Pericardium fibroblast (primary cell): Measurements from ENCODE around the gene RPS2. TPM values are rescaled to one million over a fixed set of nuclear protein-coding genes. Genes with fewer than 3 reads are reported as not detected.

Experiments used
- total RNA-seq: library from RNA; depleted of rRNA; stranded (reverse); fragments of >200 nt; gene quantifications from 2 replicates; pipeline ENCODE4 v1.2.3, GENCODE V29; 2015

Gene RPS2
- 4,233 and 5,666 TPM in 2 replicates for total RNA-seq

GRCh38 chr16:1964506-1965395 is at the start of gene RPS2:
Gene RPS2 (minus strand): TSS chr16:1964826. CDS start chr16:1964625, 201 bp downstream.

DNA sequence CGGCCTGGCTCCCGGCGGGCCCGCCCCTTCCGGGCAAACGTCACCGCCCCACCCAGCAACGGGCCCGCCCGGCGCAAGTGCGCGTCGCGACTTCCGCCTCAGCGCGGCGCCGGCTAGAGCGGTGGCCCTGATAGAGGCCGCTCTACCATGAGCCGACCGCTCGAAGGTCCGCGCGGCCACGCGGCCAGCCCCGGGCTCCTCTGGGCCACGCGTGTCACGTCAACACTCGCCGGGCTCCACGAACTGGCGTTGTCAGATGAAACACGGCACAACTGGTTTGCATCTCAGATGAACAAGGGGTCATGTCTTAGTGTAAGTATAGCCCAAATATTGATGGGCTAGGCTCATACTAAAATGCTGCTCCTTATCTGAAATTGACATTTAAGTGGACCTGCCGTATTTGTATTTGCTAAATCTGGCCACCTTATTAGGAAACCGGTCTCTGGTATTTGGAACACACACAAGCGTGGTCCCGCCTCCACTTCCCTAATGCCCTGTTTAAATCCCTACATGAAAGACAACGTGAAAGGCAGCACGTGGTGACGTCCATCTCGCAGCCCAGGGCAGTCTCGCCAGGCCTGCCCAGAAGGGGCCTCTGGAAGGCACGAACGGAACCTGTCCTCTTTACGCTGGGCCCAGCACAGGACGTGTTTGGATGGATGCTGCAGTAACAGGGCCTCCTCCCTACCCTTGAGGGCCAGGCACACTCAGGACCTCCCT is 45.3 kb upstream of the RPS2 start, which contains the start of gene ZNF598:
ZNF598 (minus strand) TSS at position 31 of the 720 bp plus-strand sequence.

GRCh38 chr16:1989209-1990100 is 24.8 kb upstream of the RPS2 start, which contains the start of gene SYNGR3:
Gene SYNGR3 (plus strand): TSS chr16:1989970. CDS start chr16:1990103, 133 bp downstream.

GRCh38 chr16:1983544-1984346 is 19.1 kb upstream of the RPS2 start, which contains the start of gene GFER:
Gene GFER (plus strand): TSS chr16:1984193. CDS start chr16:1984219, 26 bp downstream.

GRCh38 chr16:1981398-1981836 is 16.8 kb upstream of the RPS2 start, which contains the start of gene NOXO1:
Gene NOXO1 (minus strand): TSS chr16:1981469. CDS start chr16:1981179, 290 bp downstream.

DNA sequence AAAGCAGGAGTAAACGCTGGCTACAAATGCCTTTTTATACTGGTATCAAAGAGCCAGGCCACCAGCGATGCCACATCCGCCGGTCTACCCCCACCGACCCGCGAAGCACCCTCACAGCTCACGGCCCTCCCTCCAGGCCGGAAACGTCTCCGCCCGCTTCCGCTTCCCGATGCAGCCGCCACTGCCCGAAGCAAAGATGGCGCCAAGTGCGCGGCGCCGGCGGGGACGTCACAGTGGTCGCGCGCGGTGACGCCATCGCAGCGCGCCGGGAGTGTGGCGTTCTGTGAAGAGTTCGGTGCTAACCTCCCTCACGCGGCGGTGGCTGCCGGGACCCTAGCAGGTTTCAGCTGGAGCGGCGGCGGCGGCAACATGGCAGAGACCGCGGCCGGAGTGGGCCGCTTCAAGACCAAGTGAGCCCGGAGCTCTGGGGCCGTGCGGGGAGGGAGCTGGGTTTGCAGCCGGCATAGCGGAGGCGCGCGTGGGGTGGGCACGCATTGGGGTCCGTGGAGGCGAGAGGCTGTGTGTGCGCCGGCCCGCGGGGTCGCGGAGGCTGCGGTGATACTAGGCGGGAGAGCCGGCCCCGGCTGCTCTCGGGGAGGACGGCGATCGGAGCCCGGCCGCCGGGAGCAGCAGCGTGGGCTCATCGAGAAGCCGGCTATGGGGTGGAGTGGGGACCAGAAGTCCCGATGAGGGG is 7.3 kb upstream of the RPS2 start, which contains the start of gene TBL3:
TBL3 (plus strand) TSS at position 258 of the 694 bp plus-strand sequence; CDS start at position 370, 112 bp downstream.

DNA sequence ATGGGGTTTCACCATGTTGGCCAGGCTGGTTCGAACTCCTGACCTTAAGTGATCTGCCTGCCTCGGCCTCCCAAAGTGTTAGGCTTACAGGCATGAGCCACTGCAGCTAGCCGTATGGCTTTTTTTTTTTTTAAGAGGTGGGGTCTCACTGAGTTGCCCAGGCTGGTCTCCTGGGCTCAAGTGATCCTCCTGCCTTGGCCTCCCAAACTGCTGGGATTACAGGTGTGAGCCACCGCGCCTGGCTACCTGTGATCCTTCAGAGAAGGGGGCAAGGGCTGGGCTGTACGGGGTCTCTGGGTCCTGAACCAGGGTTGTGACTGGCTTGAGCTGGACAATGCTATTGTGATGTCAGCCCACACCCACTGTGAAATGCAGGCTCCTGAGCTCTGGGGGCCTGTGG is 1.8 kb upstream of the RPS2 start, which contains the start of gene RNF151:
RNF151 (plus strand) TSS at position 397 of the 400 bp plus-strand sequence. CDS start 26 bp downstream, outside the sequence.

GRCh38 chr16:1959269-1960039 is 5.2 kb downstream of the RPS2 start, which contains the start of gene NDUFB10:
Gene NDUFB10 (plus strand): TSS chr16:1959538. CDS start chr16:1959625, 87 bp downstream.

GRCh38 chr16:1942810-1943726 is 21.6 kb downstream of the RPS2 start, which contains the start of gene MSRB1:
Gene MSRB1 (minus strand): TSS chr16:1943199. CDS start chr16:1943156, 43 bp downstream.

DNA sequence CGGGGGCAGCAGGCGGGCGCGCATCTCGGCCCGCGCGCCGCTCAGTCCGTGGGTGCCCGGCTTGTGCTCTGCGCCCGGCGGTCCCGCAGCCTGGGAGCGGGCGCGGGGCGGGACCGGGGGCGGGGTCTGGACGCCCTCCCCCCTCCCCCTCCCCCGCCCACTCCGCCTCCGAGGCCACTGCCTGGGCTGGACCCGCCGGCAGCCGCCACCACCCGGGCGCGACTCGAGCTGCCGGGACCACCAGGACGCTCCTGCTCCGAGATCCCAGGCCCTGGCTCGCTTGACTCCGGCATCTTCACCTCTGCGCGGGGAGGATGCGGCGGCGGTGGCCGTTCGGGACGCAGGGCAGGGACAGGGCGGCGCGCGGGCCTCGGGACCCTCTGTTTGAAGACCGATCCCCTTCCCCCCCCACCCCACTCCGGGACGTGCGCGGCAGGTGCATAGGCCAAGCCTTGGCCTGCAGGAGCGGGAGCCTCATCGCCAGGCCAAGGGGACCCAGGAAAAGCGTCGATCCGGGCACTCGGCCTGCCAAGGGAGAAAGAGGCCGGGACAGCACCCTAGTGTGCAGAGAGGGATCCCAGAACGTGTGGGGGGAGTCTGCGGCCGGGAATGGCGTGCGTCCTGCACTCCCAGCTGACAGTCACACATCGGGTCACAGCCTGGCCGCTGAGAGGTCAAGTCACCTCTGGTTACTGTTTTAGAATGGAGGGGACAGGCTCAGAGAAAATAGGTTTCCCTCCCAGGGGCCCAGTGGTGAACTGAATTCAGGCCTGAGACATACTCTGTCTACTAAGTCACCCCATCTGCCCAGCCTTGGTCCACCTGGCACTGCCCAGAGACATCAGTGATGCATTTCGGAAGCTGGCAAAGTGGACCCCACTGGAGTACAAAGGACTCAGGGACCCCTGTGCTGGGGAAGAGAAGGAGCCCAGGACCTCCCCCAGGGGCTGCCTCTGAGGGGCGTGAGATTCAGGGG is 46.0 kb downstream of the RPS2 start, which contains the start of gene HS3ST6:
HS3ST6 (minus strand) TSS at position 65 of the 976 bp plus-strand sequence. CDS start 92 bp downstream, outside the sequence.

Other genes with a start within 250 kb of the RPS2 start
- 89.0 and 91.8 TPM in 2 replicates for gene NME3, start 193.3 kb downstream of the RPS2 start, total RNA-seq
- 3.9 and 11.9 TPM in 2 replicates for gene EME2, start 192.0 kb downstream of the RPS2 start, total RNA-seq
- 85.5 and 88.4 TPM in 2 replicates for gene MRPS34, start 191.7 kb downstream of the RPS2 start, total RNA-seq
- gene SPSB3, start 182.3 kb downstream of the RPS2 start, total RNA-seq, result 35.9 and 42.5 TPM in 2 replicates
- 87.6 and 105 TPM in 2 replicates for gene NUBP2, start 181.9 kb downstream of the RPS2 start, total RNA-seq
- not detected in 2 replicates for gene IGFALS, start 171.1 kb downstream of the RPS2 start, total RNA-seq
- gene HAGH, start 138.0 kb downstream of the RPS2 start, total RNA-seq, result 16.1 and 36.5 TPM in 2 replicates
- 32.1 and 32.4 TPM in 2 replicates for gene FAHD1, start 137.6 kb downstream of the RPS2 start, total RNA-seq
- 0.34 TPM in 1 of 2 replicates, not detected in the other for gene MEIOB, start 92.7 kb downstream of the RPS2 start, total RNA-seq
- 0.12 and 0.34 TPM in 2 replicates for gene HS3ST6, start 46.4 kb downstream of the RPS2 start, total RNA-seq
- 8.9 and 9.4 TPM in 2 replicates for gene MSRB1, start 21.6 kb downstream of the RPS2 start, total RNA-seq
- not detected in 2 replicates for gene RPL3L, start 10.1 kb downstream of the RPS2 start, total RNA-seq
- gene NDUFB10, start 5.3 kb downstream of the RPS2 start, total RNA-seq, result 234 and 254 TPM in 2 replicates
- not detected in 2 replicates for gene RNF151, start 2.0 kb upstream of the RPS2 start, total RNA-seq
- gene TBL3, start 7.2 kb upstream of the RPS2 start, total RNA-seq, result 27.9 and 35.8 TPM in 2 replicates
- 2.1 TPM in 1 of 2 replicates, not detected in the other for gene NOXO1, start 16.6 kb upstream of the RPS2 start, total RNA-seq
- 11.4 and 28.1 TPM in 2 replicates for gene GFER, start 19.4 kb upstream of the RPS2 start, total RNA-seq
- 1.3 and 1.4 TPM in 2 replicates for gene SYNGR3, start 25.1 kb upstream of the RPS2 start, total RNA-seq
- gene ZNF598, start 45.0 kb upstream of the RPS2 start, total RNA-seq, result 31.0 and 49.6 TPM in 2 replicates
- gene NPW, start 55.0 kb upstream of the RPS2 start, total RNA-seq, result 1.6 and 8.7 TPM in 2 replicates
- 19.3 and 52.7 TPM in 2 replicates for gene NHERF2, start 62.1 kb upstream of the RPS2 start, total RNA-seq
- 19.2 and 23.6 TPM in 2 replicates for gene NTHL1, start 83.0 kb upstream of the RPS2 start, total RNA-seq
- 33.6 and 45.9 TPM in 2 replicates for gene TSC2, start 83.2 kb upstream of the RPS2 start, total RNA-seq
- 177 and 192 TPM in 2 replicates for gene PKD1, start 171.1 kb upstream of the RPS2 start, total RNA-seq
- gene RAB26, start 183.8 kb upstream of the RPS2 start, total RNA-seq, result 1.9 TPM in 1 of 2 replicates, not detected in the other
- 59.3 and 62.7 TPM in 2 replicates for gene TRAF7, start 191.0 kb upstream of the RPS2 start, total RNA-seq
- under 0.01 and 1.0 TPM in 2 replicates for gene CASKIN1, start 231.8 kb upstream of the RPS2 start, total RNA-seq
- gene MLST8, start 240.6 kb upstream of the RPS2 start, total RNA-seq, result 76.2 and 97.6 TPM in 2 replicates
- gene BRICD5, start 246.0 kb upstream of the RPS2 start, total RNA-seq, result 0.09 and 0.70 TPM in 2 replicates